Activated naive CD8-positive, alpha-beta T cell treated with anti-CD3 and anti-CD28 coated beads, Interleukin-2, amount 50 U/mL, for 24 hours (primary cell): ENCODE results near the gene CHST7.
"Not testable (repeated sequence)": the region's sequence is repeated elsewhere in the genome, so short reads cannot be mapped to it uniquely, and the experiment has no call there.

Experiments used
- ATAC-seq: fragments of 150-1000 bp; cut with Tn5 transposase; one replicate; pipeline ENCODE4 v1.10.0; 2021
- DNase-seq: peaks from one replicate; pipeline ENCODE4 v3.0.0; 2021
- H3K27ac Mint-ChIP-seq: one replicate; pipeline ENCODE4 v1.8.0; 2021; ENCODE audit warnings: mild to moderate bottlenecking, mixed read lengths
- H3K27me3 Mint-ChIP-seq: one replicate; pipeline ENCODE4 v1.8.0; 2021; ENCODE audit warnings: mixed read lengths
- H3K36me3 Mint-ChIP-seq: one replicate; pipeline ENCODE4 v1.8.0; 2021; ENCODE audit warnings: low read depth, mixed read lengths
- H3K4me1 Mint-ChIP-seq: one replicate; pipeline ENCODE4 v1.8.0; 2021; ENCODE audit warnings: mixed read lengths
- H3K4me3 Mint-ChIP-seq: one replicate; pipeline ENCODE4 v1.8.0; 2021; ENCODE audit warnings: mild to moderate bottlenecking, moderate library complexity, mixed read lengths
- H3K9me3 Mint-ChIP-seq: one replicate; pipeline ENCODE4 v1.8.0; 2021; ENCODE audit warnings: mixed read lengths

Gene CHST7

GRCh38 chrX:46573331-46573891 lies at the start of gene CHST7:
TSS of gene CHST7 (plus strand) at chrX:46573765. CDS start at chrX:46573932, 167 bp downstream.
- Mint-ChIP-seq H3K9me3 (no peaks in the 10 kb centered on the region), H3K27me3 (peaks cover 8% of the 10 kb centered on the region), H3K4me1 (peaks cover 47% of the 10 kb centered on the region), H3K4me3 (peak within 1 kb of the TSS; percentile 57), H3K36me3 (peaks cover 2% of the 10 kb centered on the region), H3K27ac (peak within 1 kb of the TSS; percentile 89)
- ATAC-seq, result peak; percentile 31
- peak; percentile 57 for DNase-seq

GRCh38 chrX:46528640-46529039 lies 44.9 kb upstream of the CHST7 start:
- H3K36me3 Mint-ChIP-seq, DNase-seq, H3K27ac Mint-ChIP-seq, H3K9me3 Mint-ChIP-seq, H3K4me1 Mint-ChIP-seq, H3K4me3 Mint-ChIP-seq, ATAC-seq, H3K27me3 Mint-ChIP-seq: not testable (repeated sequence)

DNA sequence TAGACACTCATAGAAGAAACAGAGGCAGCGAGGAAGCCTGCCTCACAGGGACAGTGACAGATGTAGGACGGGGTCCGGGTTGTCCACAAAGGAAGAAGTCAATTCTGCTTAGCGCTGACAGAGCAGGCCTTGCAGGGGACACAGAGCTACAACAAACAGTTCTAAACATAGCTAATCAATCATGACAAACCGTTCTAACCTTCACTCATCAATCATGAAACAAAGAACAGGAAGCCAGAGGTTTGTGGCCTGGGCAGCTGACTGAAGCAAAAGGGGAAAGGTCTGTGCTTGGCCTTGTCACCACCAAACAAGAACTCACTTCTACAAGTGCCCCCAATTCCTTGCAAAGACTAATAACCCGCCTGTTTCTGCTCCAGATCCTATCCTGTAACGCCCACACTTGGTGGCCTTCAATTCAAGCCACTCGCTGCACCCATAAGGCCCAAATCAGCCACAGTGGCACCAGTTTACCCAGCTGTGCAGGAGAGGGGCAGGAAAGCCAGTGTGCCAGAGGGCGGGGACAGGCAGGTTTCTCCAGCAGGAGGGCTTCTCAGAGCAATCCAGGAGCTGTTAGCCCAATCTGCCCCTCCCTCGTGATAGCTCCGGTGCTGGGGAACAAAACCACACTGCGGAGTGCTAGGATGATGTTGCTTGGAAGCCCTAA lies 43.7 kb upstream of the CHST7 start:
- not testable (repeated sequence) for H3K4me1 Mint-ChIP-seq, H3K36me3 Mint-ChIP-seq, ATAC-seq

DNA sequence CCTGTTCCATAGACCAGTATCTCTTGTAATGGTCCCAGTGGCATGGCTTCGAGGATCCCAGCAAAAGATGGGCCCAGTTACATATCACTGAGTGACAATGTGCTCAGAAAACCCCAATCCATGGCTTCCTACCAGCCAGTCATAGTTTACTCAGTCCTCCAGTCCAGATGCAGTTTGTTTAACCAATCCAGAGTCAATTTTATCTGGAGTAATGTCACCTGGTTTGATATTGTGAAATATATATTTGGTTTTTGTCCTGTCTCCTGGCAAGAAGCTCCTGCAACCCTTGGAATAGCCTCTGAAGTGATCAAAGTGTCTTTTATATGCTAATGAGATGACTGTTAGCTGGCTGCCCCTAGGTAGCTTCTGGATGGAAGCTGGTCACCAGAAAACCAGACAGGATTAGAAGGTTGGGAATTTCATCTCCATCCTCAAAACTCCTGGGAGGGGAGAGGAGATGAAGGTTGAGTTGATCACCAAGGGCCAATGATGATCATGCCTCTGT lies 43.1 kb upstream of the CHST7 start:
- H3K27me3 Mint-ChIP-seq, ATAC-seq, H3K4me3 Mint-ChIP-seq, H3K4me1 Mint-ChIP-seq, H3K36me3 Mint-ChIP-seq, H3K27ac Mint-ChIP-seq, DNase-seq, H3K9me3 Mint-ChIP-seq: not testable (repeated sequence)

More for the DNA sequence above, 43.7 kb upstream of the CHST7 start:
- H3K9me3 Mint-ChIP-seq, DNase-seq, H3K27me3 Mint-ChIP-seq, H3K27ac Mint-ChIP-seq, H3K4me3 Mint-ChIP-seq: not testable (repeated sequence)

DNA sequence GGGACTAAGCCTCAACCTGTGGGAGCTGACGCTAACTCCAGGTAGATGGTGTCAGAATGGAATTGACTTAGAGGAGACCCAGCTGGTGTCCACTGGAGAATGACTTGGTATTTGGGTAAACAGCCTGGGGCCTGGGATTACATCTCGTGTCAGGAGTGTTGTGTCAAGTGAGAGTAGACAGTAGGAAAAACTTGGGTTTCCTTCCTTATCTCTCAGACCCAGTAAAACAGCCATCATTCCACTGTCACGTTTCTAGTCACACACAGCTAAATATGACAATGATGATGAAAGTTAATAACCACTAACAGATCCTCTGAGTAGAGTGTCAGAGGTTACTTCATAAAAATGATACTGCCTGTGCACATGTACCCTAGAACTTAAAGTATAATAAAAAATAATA lies 42.1 kb upstream of the CHST7 start:
- Mint-ChIP-seq H3K36me3 (no peaks in the 10 kb centered on the region), H3K4me3 (no peak overlapping the region), H3K4me1 (no peaks in the 10 kb centered on the region), H3K27ac (no peak overlapping the region), H3K9me3 (no peaks in the 10 kb centered on the region), H3K27me3 (no peaks in the 10 kb centered on the region)
- DNase-seq (no peak), ATAC-seq (no peak)

DNA sequence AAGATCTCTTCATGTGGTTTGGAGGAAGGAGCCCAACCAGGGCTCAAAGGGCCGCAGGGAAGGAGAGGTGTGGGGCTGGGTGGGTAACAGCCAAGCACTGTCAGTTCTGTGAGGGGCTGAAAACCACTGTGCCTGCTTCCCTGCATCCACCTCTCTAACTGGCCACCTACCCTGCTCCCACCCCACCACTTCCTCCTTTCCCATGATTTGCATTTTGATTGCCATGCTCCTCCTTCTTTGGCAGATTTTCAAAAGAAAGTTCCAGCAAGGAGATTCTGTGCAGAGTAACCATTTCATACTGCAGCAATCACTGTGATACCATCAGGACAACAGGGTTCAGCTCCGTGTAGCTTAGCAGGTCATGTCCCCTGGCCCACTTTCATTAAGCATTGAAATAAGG lies 30.1 kb upstream of the CHST7 start:
- no peak overlapping the region for H3K4me3 Mint-ChIP-seq

DNA sequence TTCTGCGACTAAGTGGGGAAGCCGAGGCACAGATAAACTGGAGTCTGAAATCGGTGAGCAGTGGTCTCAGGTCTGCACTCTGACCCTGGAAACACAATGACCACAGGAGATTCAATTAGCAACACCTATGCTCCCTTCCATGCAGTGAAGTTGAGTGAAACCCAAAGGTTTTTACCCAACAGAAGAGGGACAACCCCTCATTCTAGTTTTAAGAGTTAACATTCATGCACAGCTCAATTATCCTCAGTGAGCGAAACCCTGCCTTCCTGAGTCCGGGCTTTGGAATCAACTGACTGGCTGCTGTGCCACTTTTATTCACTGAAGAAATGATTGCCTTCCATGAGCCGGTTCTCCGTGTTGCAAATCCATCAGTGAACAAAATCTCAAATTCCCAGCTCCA lies 29.0 kb upstream of the CHST7 start:
- peak; percentile 37 for ATAC-seq
- H3K4me1 Mint-ChIP-seq, result peaks cover 36% of the 10 kb centered on the region
- not testable (repeated sequence) for H3K36me3 Mint-ChIP-seq, H3K9me3 Mint-ChIP-seq, H3K27me3 Mint-ChIP-seq, DNase-seq
- peak overlapping the region; percentile 93 for H3K27ac Mint-ChIP-seq
- peak overlapping the region; percentile 88 for H3K4me3 Mint-ChIP-seq

More for the DNA sequence above, 30.1 kb upstream of the CHST7 start:
- Mint-ChIP-seq H3K27me3 (no peaks in the 10 kb centered on the region), H3K36me3 (peaks cover 4% of the 10 kb centered on the region), H3K9me3 (no peaks in the 10 kb centered on the region), H3K4me1 (peaks cover 32% of the 10 kb centered on the region), H3K27ac (no peak overlapping the region)
- ATAC-seq (no peak), DNase-seq (no peak)

DNA sequence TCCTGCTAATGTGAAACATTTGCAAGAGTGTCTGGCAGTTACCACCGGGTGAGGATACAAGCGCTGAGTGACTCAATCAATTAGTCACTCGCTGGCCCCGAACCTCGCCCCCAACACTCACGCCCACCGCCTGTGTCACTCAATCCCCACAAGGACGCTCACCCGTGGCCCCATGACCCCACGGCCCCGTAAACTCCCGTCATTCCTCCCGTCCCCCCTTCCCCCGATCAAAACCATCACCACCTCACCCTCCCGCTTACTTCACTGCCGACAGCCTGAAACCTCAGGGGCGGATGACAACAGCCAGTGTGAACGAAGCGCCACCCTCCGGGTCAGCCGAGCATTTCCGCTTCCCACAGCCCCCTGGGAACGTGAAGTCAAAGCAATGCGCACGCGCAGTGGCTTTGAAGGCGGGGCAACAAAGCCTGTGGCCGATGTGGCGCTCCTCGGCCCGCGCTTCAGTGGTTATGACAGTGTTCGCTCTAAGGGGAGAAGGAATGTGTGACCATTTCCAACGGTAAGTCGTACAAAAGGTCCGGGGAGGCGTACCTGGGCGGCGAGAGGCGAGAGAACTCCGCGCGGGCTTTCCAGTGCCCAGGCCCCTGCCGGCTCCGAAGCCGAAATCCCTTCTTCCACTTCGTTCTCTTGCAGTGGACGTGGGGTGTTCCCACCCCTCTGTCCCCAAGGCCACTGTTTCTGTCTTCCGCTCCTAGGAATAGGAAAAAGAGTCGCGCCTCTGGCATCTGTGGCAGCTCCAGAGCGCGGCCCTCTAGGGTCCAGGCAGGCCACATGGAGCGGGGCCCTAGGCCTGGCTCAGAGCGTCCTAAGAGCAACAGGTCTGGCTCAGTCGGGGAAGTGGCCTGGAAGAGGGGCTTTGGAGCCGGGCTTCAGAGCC lies 28.2 kb upstream of the CHST7 start, which contains the start of gene ZNF674:
ZNF674 (minus strand) TSS at position 311 of the 895 bp plus-strand sequence. CDS start 3,334 bp downstream, outside the sequence.
- Mint-ChIP-seq H3K36me3 (peaks cover 7% of the 10 kb centered on the region), H3K4me3 (peak within 1 kb of the TSS; percentile 88), H3K27me3 (no peaks in the 10 kb centered on the region), H3K4me1 (peaks cover 39% of the 10 kb centered on the region), H3K9me3 (no peaks in the 10 kb centered on the region), H3K27ac (peak within 1 kb of the TSS; percentile 93)
- DNase-seq, result peak; percentile 91
- peak; percentile 94 for ATAC-seq

DNA sequence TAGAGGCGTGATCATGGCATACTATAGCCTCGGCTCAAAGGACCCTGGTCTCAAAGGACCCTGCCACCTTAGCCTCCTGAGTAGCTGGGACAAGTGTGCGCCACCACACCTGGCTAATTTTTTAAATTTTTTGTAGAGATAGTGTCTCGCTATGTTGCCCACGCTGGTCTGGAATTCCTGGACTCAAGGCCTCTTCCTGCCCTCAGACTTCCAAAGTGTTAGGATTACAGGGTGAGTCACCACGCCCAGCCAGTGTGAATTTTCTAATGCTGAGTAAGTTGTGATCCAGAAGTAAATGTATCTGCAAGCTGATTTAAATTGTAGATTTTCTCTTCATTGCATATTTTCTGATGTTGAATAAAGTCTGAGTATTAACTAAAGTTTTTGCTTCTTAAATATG lies 25.7 kb upstream of the CHST7 start:
- no peaks in the 10 kb centered on the region for H3K9me3 Mint-ChIP-seq
- no peak for ATAC-seq
- no peak overlapping the region for H3K27ac Mint-ChIP-seq
- no peak overlapping the region for H3K4me3 Mint-ChIP-seq
- H3K36me3 Mint-ChIP-seq, result peaks cover 9% of the 10 kb centered on the region
- no peak for DNase-seq
- no peaks in the 10 kb centered on the region for H3K27me3 Mint-ChIP-seq
- H3K4me1 Mint-ChIP-seq, result peaks cover 39% of the 10 kb centered on the region

DNA sequence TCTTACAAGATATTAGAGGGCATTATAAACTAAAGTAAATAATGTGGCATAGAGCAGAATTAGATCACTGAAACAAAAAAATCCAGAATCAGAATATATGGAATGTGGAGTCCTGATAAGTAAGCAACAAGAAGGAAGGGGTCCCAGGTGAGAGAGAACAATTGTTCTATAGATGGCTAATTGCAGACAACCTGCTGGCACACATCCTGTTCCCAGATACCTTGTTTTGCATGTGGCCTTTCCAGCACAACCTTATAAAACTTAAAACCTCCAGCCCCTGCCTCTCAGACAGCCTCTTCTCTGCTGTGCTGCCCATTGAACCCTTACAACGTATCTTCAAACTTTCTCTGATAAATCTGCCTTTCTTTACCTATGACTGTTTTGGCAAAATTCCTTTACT lies 23.7 kb upstream of the CHST7 start:
- H3K9me3 Mint-ChIP-seq, result no peaks in the 10 kb centered on the region
- ATAC-seq (no peak), DNase-seq (no peak)
- H3K27ac Mint-ChIP-seq, result no peak overlapping the region
- H3K4me3 Mint-ChIP-seq, result no peak overlapping the region
- H3K36me3 Mint-ChIP-seq, result peaks cover 12% of the 10 kb centered on the region
- H3K27me3 Mint-ChIP-seq, result no peaks in the 10 kb centered on the region
- H3K4me1 Mint-ChIP-seq, result peaks cover 23% of the 10 kb centered on the region

GRCh38 chrX:46551494-46552128 lies 22.0 kb upstream of the CHST7 start:
- ATAC-seq (no peak), DNase-seq (no peak)
- no peak overlapping the region for H3K4me3 Mint-ChIP-seq
- H3K4me1 Mint-ChIP-seq, result peaks cover 15% of the 10 kb centered on the region
- peaks cover 9% of the 10 kb centered on the region for H3K36me3 Mint-ChIP-seq
- H3K9me3 Mint-ChIP-seq, result no peaks in the 10 kb centered on the region
- no peaks in the 10 kb centered on the region for H3K27me3 Mint-ChIP-seq
- H3K27ac Mint-ChIP-seq, result no peak overlapping the region

DNA sequence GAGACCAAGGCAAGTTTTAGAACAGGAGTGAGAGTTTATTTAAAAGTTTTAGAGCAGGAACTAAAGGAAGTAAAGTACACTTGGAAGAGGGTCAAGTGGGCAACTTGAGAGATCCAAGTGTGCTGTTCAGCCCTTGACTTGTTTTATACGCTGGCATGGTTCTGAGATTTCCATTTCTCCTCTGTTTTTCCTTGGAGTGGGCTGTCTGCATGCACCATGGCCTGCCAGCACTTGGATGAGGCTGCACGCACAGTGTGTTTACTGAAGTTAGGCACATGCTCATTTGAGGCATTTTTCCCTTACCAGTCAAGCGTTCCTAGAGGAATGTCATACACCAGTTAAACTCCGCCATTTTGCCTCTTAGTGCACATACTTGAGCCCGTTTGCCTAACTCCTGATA lies 19.6 kb upstream of the CHST7 start:
- Mint-ChIP-seq H3K27ac (no peak overlapping the region), H3K36me3 (peaks cover 6% of the 10 kb centered on the region)

DNA sequence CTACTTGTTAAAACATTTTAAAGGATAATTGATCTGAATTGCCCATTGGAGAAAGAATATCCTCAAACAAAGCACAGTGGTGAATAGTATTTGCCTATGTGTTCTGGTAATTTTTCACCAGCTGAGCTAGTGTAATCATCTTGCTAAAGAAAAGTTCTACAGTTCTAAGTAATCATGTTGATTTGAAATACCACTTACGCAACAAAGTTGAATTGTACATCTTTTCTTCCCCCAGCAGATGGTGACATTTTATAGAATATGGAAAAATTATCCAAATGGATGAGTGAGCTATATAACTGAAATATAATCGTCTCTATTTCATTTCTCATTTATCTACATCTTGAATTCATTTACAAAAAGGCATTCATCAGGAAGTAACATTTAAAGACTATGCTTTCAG lies 18.6 kb upstream of the CHST7 start:
- ATAC-seq (no peak), DNase-seq (no peak)
- H3K4me1 Mint-ChIP-seq, result no peaks in the 10 kb centered on the region
- H3K9me3 Mint-ChIP-seq, result no peaks in the 10 kb centered on the region
- H3K27ac Mint-ChIP-seq, result peak overlapping the region; percentile 22
- H3K27me3 Mint-ChIP-seq, result no peaks in the 10 kb centered on the region
- peaks cover 5% of the 10 kb centered on the region for H3K36me3 Mint-ChIP-seq
- H3K4me3 Mint-ChIP-seq, result no peak overlapping the region

More for the DNA sequence above, 19.6 kb upstream of the CHST7 start:
- H3K4me3 Mint-ChIP-seq, result no peak overlapping the region
- ATAC-seq (no peak), DNase-seq (no peak)
- no peaks in the 10 kb centered on the region for H3K27me3 Mint-ChIP-seq
- H3K4me1 Mint-ChIP-seq, result peaks cover 4% of the 10 kb centered on the region
- no peaks in the 10 kb centered on the region for H3K9me3 Mint-ChIP-seq

DNA sequence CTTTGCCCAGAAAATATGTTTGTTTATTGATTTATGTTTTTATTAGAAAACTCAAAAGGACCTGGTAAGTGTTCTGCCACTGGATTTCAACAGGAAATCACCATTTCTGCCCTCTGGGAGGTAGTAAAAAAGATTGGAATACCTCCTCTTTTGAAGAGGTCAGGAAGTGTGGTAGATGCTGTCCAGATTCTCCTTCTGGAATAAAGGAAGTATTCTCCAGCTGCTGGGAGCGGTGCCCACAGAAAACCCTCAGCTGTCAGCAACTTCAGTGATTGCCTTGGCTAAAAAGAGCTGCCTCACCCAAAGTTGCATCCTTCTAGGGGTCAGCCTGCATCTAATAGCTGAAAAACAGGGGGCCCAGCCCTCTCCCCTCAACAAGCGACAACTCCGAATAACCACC lies 14.5 kb upstream of the CHST7 start:
- Mint-ChIP-seq H3K27me3 (no peaks in the 10 kb centered on the region), H3K4me1 (peaks cover 15% of the 10 kb centered on the region), H3K27ac (no peak overlapping the region), H3K9me3 (no peaks in the 10 kb centered on the region), H3K36me3 (no peaks in the 10 kb centered on the region), H3K4me3 (no peak overlapping the region)
- ATAC-seq (no peak), DNase-seq (no peak)
